ENCODE data around the gene ELP5. TPM values are rescaled to one million over a fixed set of nuclear protein-coding genes. Genes with fewer than 3 reads are reported as not detected.

ELP5 gene
- total and polyA plus RNA-seq, 10 of the 15 experiments (the other 5 are each of a cell fraction or from before 2014, with no cell fraction given): 41.1 to 109 (median 77.5) TPM

GRCh38 chr17:7253082-7253481, 1.1 kb downstream of the ELP5 start:
- no TSS peak for BruUV-seq (replicated peaks)
- H3K4me1 ChIP-seq (ENCODE audit: control insufficient read depth, insufficient read depth, low read length): peaks cover 10% of the 10 kb centered on the region
- no peak for ATAC-seq
- intact Hi-C loops (cut with micrococcal nuclease; ENCODE audit: unreplicated experiment) (loop anchor here (2.0 kb wide), 1 partner anchor 38 kb away; no protein-coding TSS in a partner anchor), in situ Hi-C loops (cut with MboI) (no loop called here)
- no peak for DNase-seq (ENCODE audit: low read depth, low spot score)
- H2AFZ ChIP-seq (ENCODE audit: control insufficient read depth, low read depth, low read length): no peak overlapping the region; the same call in 1 of the 2 replicates
- H3K27me3 ChIP-seq (replicated peaks in 1 of 2; ENCODE audit: control insufficient read depth in 2 of 2, insufficient read depth in 2 of 2, low read length in 1 of 2): no peaks in the 10 kb centered on the region
- H3K4me2 ChIP-seq (ENCODE audit: control insufficient read depth, insufficient read depth): peak overlapping the region; percentile 89
- H3K9ac ChIP-seq (ENCODE audit: control insufficient read depth, insufficient read depth, low read length): peak overlapping the region; percentile 98
- SMC1A ChIA-PET (ENCODE audit: uncharacterized antibody, unreplicated experiment): no interaction called here
- CTCF ChIA-PET: no interaction called here
- peaks cover 2 to 13% of the 10 kb centered on the region in 2 experiments; a peak in 2 of 4 replicates for H3K36me3 ChIP-seq (ENCODE audit: control insufficient read depth in 2 of 2, insufficient read depth in 2 of 2, low read length in 1 of 2)
- POLR2A ChIA-PET: no interaction called here
- WGBS (ENCODE audit: insufficient coverage, insufficient replicate concordance, low lambda C conversion rate, missing lambda C conversion rate): 78% methylated on average over 5 of the region's 5 CpGs
- peak overlapping the region; percentile 99 for H3K27ac ChIP-seq (ENCODE audit: control insufficient read depth, insufficient read depth)
- H3K9me3 ChIP-seq (replicated peaks; ENCODE audit: control insufficient read depth, insufficient read depth, low read length): no peaks in the 10 kb centered on the region
- peaks cover 44% of the 10 kb centered on the region for H3K79me2 ChIP-seq (ENCODE audit: control insufficient read depth, insufficient read depth, low read length)
- TF ChIP-seq ASH2L (IDR thresholded peaks at IDR 0.05; ENCODE audit: borderline replicate concordance, low read depth): no peak
- TF ChIP-seq MYC (IDR thresholded peaks at IDR 0.05; ENCODE audit: insufficient read depth, insufficient read length, insufficient replicate concordance, low read length, severe bottlenecking): no peak
- TF ChIP-seq CHD2 (IDR thresholded peaks at IDR 0.05; ENCODE audit: borderline replicate concordance, low read depth, low read length): no peak
- no peak for TF ChIP-seq IRF4 (IDR thresholded peaks at IDR 0.05; ENCODE audit: low read depth, low read length)
- no peak for TF ChIP-seq RFX5 (IDR thresholded peaks at IDR 0.05; ENCODE audit: low read depth, low read length)
- no peak for FAIRE-seq
- RAD21 ChIA-PET (ENCODE audit: unreplicated experiment): no interaction called here
- H4K20me1 ChIP-seq (ENCODE audit: control insufficient read depth, insufficient read depth): no peaks in the 10 kb centered on the region
- H3K4me3 ChIP-seq: peak overlapping the region; percentile 76

GRCh38 chr17:7254511-7254910, 2.5 kb downstream of the ELP5 start:
- Histone ChIP-seq H3K27ac (ENCODE audit: control insufficient read depth, insufficient read depth) (no peak overlapping the region), H3K27me3 (replicated peaks in 1 of 2; ENCODE audit: control insufficient read depth in 2 of 2, insufficient read depth in 2 of 2, low read length in 1 of 2) (no peaks in the 10 kb centered on the region), H3K79me2 (ENCODE audit: control insufficient read depth, insufficient read depth, low read length) (peaks cover 31% of the 10 kb centered on the region), H3K9me3 (replicated peaks; ENCODE audit: control insufficient read depth, insufficient read depth, low read length) (no peaks in the 10 kb centered on the region), H3K36me3 (ENCODE audit: control insufficient read depth in 2 of 2, insufficient read depth in 2 of 2, low read length in 1 of 2) (peaks cover 2 to 13% of the 10 kb centered on the region in 2 experiments; a peak in 2 of 4 replicates), H3K9ac (ENCODE audit: control insufficient read depth, insufficient read depth, low read length) (no peak overlapping the region), H2AFZ (ENCODE audit: control insufficient read depth, low read depth, low read length) (no peak overlapping the region), H3K4me1 (ENCODE audit: control insufficient read depth, insufficient read depth, low read length) (no peaks in the 10 kb centered on the region; the same call in 1 of the 2 replicates), H4K20me1 (ENCODE audit: control insufficient read depth, insufficient read depth) (no peaks in the 10 kb centered on the region), H3K4me2 (ENCODE audit: control insufficient read depth, insufficient read depth) (no peak overlapping the region), H3K4me3 (no peak overlapping the region)
- WGBS (ENCODE audit: insufficient coverage, insufficient replicate concordance, low lambda C conversion rate, missing lambda C conversion rate): 96% methylated on average over 4 of the region's 4 CpGs
- RAD21 ChIA-PET (ENCODE audit: unreplicated experiment): no interaction called here
- in situ Hi-C loops (cut with MboI) (no loop called here), intact Hi-C loops (cut with micrococcal nuclease; ENCODE audit: unreplicated experiment) (no loop called here)
- POLR2A ChIA-PET: interaction anchor here (0.6 to 1.4 kb wide), 3 partner anchors 34 to 191 kb away, joined by 3 to 4 read pairs (median 3); no protein-coding TSS in a partner anchor
- FAIRE-seq: no peak
- BruUV-seq (replicated peaks): no TSS peak
- CTCF ChIA-PET: interaction anchor here (1.2 kb wide), 2 partner anchors 13 to 42 kb away, joined by 4 to 7 read pairs; no protein-coding TSS in a partner anchor
- ATAC-seq: no peak
- SMC1A ChIA-PET (ENCODE audit: uncharacterized antibody, unreplicated experiment): interaction anchor here (1.5 kb wide), 1 partner anchor 9 kb away, joined by 6 read pairs; no protein-coding TSS in a partner anchor
- no peak for DNase-seq (ENCODE audit: low read depth, low spot score)
- TF ChIP-seq RUNX3 (IDR thresholded peaks at IDR 0.05; ENCODE audit: low read length) (no peak), CTCF (IDR thresholded peaks at IDR 0.05 in 2 of 3, conservative IDR thresholded peaks at IDR 0.05 in 1 of 3; ENCODE audit: control insufficient read depth in 2 of 3, extremely low read depth in 1 of 3, insufficient read depth in 1 of 3, low read depth in 3 of 3, low read length in 3 of 3) (no peak), BRCA1 (IDR thresholded peaks at IDR 0.05; ENCODE audit: low read depth, low read length) (no peak), NKRF (conservative IDR thresholded peaks at IDR 0.05) (no peak), LARP7 (IDR thresholded peaks at IDR 0.05) (no peak), YY1 (IDR thresholded peaks at IDR 0.05; ENCODE audit: low read depth, low read length) (no peak), ZNF24 (IDR thresholded peaks at IDR 0.05) (no peak)
